HG02852 (cell line): Measurements from ENCODE around the gene COX7B2.

Experiments
- ATAC-seq: cut with Tn5 transposase; IDR thresholded peaks from one replicate; pipeline ENCODE4 v1.9.1; 2021; ENCODE audit warnings: mild to moderate bottlenecking, moderate library complexity; ENCODE audit not compliant: unreplicated experiment

COX7B2 gene

DNA sequence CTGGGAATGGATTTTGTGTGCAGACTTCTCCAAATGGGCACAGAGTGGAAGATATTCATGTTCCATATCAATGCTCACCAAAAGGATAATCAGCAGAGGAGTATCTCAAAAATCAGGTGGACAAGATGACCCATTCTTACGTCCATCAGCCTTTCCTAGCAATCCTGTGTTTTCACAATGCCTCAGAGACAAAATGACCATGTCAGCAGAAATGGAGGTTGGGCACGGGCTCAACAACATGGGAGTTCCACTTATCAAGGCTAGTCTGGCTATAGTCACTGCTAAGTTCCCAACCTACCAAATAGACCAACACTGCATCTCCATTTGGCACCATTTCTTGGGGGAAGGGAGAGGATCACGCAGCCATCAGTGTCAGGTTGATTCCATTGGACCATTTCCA is 179.0 kb downstream of the COX7B2 start:
- no peak for ATAC-seq

DNA sequence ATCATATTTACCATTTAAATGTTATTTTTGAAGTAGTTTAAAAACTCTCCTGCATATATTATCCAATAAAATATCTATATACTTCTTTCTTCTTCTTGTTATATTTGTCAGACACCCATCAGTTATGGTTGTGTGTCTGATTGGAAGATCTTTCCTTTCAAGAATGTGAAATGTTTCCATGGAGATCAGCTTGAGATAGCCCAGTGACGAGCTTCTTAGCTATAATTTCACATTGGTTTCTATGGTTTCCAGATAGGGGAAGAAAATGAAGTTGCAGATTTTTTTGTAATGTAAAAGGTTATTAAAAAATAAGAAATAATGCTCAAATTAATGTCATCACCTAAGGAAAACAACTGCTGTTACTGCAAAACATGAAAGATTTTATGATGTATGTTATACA is 189.0 kb downstream of the COX7B2 start:
- ATAC-seq: no peak

DNA sequence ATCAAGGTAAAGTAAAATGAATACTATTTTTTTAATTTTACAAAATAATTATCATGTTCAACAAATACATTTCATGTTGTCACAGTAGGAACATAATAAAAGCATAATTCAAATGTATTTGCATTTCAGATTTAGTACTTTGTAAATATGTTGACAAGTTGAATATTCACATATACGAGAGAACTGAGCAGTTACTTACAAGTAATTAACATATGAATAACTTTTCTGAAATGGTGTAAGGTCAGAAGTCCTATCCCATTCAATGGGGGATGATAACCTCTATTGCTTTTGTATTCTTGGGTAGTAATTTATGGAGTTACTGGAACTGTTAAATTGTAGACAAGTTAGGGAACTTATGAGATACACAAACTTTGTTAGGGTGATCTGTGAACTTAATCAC is 191.1 kb downstream of the COX7B2 start:
- ATAC-seq: no peak

DNA sequence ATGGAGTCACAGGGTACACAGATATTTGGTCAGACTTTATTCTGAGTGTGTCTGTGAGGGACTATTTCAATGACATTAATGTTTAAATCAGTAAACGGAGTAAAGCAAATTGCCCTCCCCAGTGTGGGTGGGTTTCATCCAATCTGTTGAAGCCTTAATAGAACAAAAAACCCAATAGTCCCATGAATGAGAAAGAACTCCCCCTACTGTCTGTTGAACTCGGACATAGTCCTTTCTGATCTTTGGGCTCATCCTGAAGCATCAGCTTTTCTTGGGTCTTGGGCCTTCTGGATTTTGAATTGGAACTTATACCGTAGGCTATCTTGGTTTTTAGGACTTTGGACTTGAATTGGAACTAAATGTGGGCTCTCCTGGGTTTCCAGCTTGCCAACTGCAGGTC is 193.6 kb downstream of the COX7B2 start:
- no peak for ATAC-seq

DNA sequence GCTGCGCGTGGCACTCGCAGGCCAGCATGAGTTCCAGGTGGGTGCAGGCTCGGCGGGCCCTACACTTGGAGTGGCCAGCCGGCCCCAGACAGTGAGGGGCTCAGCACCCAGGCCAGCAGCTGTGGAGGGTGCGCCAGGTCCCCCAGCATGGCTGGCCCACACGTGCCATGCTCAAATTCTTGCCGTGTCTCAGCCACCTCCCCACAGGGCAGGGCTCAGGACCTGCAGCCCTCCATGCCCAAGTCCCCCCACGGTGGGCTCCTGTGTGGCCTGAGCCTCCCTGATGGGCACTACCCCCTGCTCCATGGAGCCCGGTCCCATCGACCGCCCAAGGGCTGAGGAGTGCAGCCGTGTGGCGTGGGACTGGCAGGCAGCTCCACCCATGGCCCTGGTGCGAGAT is 210.2 kb downstream of the COX7B2 start:
- no peak for ATAC-seq
